Activated CD4-positive, alpha-beta T cell treated with anti-CD3 and anti-CD28 coated beads, Interleukin-2, amount 50 U/mL, for 48 hours (primary cell): ENCODE measurements around the gene SPPL3.
"Not testable (repeated sequence)": the region's sequence is repeated elsewhere in the genome, so short reads cannot be mapped to it uniquely, and the experiment has no call there.

Experiments
- DNase-seq, 2 experiments: peaks; one replicate each; pipeline ENCODE4 v3.0.0-alpha.2; 2020

Gene SPPL3

GRCh38 chr12:120739821-120740613, 164.1 kb downstream of the SPPL3 start:
- no peak for DNase-seq

GRCh38 chr12:120739031-120739762, 165.0 kb downstream of the SPPL3 start:
- DNase-seq = no peak

GRCh38 chr12:120738252-120739030, 165.7 kb downstream of the SPPL3 start:
- DNase-seq = no peak

GRCh38 chr12:120737557-120738251, 166.5 kb downstream of the SPPL3 start:
- DNase-seq = no peak

- no peak for DNase-seq
Observed at GRCh38 chr12:120736404-120737331, 167.5 kb downstream of the SPPL3 start.

- no peak for DNase-seq
Observed at GRCh38 chr12:120735181-120735580, 169.0 kb downstream of the SPPL3 start.

- DNase-seq = no peak
Observed at GRCh38 chr12:120734210-120734609, 169.9 kb downstream of the SPPL3 start.

- no peak for DNase-seq
Observed at GRCh38 chr12:120733574-120733973, 170.6 kb downstream of the SPPL3 start.

GRCh38 chr12:120732198-120732597, 172.0 kb downstream of the SPPL3 start:
- not testable (repeated sequence) for DNase-seq

GRCh38 chr12:120726961-120727360, 177.2 kb downstream of the SPPL3 start:
- DNase-seq = no peak

- no peak for DNase-seq
Observed at GRCh38 chr12:120726510-120726793, 177.7 kb downstream of the SPPL3 start.

GRCh38 chr12:120725659-120726509, 178.3 kb downstream of the SPPL3 start, which contains the start of gene ACADS:
Gene ACADS, plus strand, starts transcription at chr12:120725826. Its CDS starts 60 bp downstream, at chr12:120725886.
- peak; percentile 92 for DNase-seq

- no peak for DNase-seq
Observed at GRCh38 chr12:120725151-120725658, 179.0 kb downstream of the SPPL3 start.

GRCh38 chr12:120724720-120725119, 179.4 kb downstream of the SPPL3 start:
- DNase-seq = no peak

GRCh38 chr12:120722784-120723183, 181.4 kb downstream of the SPPL3 start:
- no peak for DNase-seq

GRCh38 chr12:120721866-120722265, 182.3 kb downstream of the SPPL3 start:
- no peak for DNase-seq

GRCh38 chr12:120720987-120721801, 183.0 kb downstream of the SPPL3 start:
- DNase-seq = no peak

- no peak for DNase-seq
Observed at GRCh38 chr12:120720234-120720986, 183.7 kb downstream of the SPPL3 start.
